HG03442 (cell line): ENCODE results near the gene STK24.

ENCODE experiments used
- ATAC-seq: cut with Tn5 transposase; IDR thresholded peaks from one replicate; pipeline ENCODE4 v1.9.1; 2021; ENCODE audit warnings: mild to moderate bottlenecking, moderate library complexity; ENCODE audit not compliant: unreplicated experiment

Gene STK24

DNA sequence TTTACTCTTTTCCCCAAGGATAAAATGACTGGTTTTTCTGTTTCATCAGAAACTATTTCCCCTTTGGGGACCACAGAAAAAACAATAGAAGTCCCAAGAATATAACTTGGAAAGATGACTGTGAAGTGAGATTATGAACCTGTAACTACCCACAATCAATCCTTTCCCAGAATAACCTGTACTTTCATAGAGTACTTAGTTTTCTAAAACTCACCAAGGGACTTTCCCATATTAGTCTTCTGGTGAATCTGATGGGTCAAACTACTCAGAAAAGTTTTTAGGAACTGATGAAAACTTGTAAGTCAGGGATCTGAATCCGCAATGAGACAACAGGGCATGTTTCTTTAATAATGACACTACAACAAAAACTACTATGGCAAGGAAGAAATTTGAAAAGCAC, 62.6 kb downstream of the STK24 start:
- no peak for ATAC-seq

DNA sequence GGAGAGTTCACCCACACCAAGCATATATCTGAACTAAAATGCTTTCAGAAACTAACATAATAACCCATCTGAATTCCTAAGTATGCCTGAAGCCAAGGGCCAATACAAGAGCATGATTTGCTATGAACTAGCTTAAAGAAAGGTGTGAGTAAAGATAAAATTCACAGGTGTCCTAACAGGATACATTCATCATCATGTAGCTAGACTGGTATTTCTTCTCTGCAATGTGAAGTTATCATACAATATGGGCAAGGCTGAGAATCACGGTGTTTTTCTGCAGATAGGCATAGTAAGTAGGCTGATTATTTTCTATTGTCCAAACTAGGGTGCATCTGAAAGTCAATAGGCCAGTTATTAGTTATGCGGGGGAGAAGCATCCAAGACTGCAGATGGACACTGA, 63.1 kb downstream of the STK24 start:
- ATAC-seq = no peak

DNA sequence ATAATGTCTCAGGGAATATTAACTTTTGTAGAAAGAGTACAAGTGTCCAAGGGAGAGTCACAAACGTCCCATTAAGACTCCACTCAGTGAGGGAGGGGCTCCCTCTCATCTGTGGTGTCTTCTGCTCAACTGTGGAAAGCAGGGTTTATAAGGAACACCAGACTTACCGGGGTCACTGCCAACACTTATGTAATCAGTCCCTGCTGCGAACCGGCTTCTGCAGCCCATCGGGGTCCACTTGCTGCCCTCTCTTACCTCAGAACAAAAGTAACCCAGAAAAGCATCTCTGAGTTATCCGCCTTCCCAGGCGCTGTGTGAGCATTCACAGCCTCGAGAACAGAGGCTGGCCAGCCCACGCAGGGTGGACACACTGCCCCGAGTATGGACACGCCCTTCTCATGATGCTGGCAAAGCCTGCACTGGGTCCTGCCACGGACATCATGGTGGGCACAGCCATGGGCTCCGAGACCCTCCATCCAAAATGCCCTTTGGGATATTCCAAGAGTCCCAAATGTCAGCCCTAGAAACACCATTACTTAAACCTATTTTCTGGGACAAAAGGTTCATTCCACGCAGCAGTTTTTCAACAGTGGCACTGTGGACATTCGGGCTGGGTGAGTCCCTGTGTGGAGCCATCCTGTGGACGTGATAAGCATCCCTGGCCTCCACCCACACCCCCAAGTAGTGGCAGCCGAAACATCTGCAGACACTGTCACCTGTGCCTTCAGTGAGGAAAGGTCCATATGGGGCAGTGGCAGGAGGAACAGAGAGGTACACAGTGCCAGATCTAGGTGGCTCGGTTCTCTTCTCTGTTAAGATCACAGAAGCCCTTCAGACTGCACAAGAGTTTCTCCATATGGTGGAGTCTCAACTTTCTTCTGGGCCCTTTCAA, 63.9 kb downstream of the STK24 start:
- ATAC-seq = no peak

DNA sequence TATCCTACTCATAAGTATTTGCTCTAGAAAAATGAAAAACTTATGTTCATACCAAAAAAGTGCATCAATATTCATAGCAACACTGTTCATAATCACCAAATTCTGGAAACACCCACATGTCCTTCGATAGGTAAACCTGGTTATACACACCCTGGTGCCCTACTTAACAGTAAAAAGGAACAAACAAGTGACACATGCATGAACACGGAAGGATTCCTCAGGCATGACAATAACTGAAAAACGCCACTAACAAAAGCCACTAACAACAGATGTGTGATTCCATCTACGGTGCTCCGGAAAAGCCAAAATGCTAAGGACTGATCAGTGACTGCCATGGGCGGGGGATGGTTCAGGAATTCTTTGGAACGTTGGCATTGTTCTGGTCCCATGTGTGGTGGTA, 65.5 kb downstream of the STK24 start:
- no peak for ATAC-seq

DNA sequence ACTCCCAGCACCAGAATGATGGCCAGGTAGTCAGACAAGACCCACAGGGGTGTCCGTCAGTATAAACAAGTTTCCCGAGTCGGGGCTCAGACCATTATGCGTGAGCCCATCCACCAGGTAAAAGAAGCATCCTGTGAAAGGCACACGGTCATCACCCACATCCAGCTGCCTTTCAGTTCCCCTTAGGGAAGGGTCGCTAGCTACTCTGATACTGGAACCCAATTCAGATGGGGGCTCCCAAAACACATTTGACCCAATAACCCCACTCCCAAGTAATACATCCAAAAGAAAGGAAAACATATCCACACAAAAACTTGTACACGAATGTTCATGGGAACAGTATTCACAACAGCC, 66.8 kb downstream of the STK24 start:
- no peak for ATAC-seq

DNA sequence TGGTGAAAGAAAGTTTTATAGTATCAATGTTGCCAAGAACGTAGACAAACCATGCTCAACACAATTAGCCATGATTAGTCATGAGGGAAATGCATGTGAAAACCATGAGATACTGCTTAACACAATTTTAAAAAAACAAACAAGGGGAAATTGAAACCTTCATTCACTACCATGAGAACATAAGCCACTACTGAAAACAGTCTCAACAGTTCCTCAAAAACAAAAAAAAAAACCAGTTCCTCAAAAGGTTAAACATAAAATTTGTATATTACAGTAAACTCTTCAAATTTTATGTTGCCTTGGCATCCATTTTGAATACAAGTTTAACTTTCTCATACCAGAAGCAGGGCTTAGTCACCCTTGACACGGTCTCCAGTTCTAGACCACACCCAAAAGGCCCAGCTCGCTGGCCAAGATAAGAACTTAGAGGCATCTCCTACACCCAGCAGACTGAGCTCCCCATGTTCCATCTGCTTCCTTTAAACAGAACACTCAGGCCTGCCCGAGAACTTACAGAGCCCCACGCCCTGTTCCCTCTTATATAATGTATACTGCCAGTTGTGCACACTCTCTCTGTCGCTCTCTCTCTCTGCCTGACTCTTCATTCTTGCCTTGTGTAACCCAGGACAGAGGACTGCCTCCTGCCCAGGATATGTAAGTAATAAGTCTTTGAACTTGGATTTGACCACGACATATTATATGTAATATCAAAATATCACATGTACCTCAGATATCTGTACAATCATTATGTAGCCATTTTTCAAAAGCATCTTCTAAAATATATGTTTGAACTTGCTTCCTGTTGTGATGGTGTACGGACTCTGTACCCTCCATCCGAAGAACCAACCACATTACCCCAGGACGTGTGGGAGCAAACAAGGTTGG, 67.4 kb downstream of the STK24 start:
- peak; percentile 39 for ATAC-seq

DNA sequence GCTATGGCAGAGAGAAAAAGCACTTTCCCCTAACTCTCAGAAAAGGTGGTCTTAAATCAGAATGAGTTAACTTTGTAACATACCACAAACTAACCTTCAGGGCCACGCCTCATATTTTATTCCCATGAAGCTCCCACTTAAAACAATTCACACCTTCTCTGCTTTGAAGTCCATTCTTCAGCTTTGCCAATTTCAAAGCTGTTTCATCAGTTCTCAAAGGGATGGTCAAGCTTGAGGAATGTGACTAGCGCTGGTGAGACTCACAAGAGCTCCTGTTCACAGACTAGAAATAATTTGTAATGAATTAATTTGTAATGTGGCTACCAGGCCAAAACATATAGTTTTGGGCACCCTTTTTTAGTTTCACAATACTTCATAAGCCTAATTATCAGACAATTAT, 68.2 kb downstream of the STK24 start:
- ATAC-seq = no peak

DNA sequence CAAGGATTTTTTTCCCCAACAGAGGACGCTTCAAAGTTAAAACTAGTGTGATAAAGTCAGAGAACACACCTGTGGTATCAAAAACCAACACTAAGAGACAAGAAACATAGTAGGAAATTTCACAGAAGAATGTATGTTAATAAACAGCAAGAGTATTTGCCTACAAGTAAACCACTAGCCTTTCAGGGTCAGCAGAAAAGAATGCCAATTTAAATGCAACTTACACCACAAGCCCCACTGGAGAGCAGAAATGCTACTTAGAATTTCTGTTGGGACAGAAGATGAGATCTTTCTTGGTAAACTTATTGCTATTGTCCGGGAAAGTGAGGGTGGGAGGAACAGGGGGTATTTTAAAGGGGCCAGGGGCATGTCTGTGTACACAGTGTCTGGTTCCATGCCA, 68.6 kb downstream of the STK24 start:
- ATAC-seq = no peak

DNA sequence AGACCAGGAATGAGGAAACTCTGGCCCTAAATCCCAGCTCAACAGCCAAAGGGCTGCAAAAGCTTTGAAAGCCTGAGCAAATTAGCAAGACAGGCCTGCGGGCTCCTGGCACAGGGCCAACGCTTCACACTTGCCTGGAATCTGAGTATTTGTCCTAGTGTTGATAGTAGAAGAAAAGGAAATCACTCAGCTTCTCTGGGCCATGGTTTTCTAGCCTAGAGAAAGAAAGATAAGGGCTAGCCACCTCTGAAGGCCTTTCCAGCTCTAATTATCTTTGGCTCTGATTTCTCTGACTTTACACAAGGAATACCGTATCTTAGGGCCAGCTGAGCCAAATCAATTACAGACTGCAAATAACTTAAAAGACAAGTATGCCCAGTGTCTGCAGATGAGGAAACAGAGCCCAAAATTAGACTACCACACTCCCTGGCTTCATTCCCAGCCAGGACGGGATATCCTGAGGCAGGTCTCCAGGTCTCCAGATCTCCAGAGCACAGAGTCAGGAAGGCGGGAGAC, 69.6 kb downstream of the STK24 start:
- no peak for ATAC-seq

DNA sequence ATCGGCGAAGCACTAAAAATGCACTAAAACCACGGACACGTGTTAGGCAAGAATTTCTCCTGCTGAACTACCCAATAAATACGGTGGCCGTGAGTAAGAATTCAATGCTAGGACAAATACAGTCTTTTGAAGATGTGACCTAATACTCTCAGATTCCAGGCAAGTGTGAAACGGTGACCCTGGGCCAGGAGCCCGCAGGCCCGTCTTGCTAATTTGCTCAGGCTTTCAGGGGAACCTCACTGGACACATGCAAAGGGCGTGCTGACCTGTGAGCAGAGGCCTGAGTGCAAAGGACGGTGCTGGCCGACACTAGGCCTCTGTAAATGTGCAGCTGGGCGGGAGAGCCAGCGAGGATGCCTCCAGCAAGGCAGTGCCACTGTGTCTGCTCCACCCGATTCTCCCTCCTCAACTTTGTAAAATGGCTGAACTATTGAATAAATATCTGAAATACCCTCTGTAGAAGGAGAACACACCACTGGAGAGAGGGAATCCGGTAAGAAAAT, 70.1 kb downstream of the STK24 start:
- ATAC-seq = no peak

DNA sequence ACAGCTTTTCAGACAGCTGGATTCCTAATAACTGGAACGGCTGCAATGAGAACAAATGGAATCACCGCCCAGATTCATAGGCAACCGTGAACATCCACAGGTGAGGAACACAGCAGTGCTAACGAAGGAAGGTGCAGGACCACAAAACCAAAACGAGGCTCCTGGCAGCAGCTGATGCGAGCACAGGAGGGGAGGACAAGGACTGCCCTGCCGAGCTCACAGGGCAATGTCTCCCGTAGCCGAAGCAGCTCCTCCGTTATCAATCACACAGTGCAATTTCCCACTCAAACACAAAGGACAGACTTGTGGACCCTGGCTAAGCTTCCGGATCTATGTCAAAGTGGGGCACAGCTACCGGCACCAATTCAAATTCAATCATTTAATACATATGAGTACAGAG, 70.6 kb downstream of the STK24 start:
- ATAC-seq = no peak

DNA sequence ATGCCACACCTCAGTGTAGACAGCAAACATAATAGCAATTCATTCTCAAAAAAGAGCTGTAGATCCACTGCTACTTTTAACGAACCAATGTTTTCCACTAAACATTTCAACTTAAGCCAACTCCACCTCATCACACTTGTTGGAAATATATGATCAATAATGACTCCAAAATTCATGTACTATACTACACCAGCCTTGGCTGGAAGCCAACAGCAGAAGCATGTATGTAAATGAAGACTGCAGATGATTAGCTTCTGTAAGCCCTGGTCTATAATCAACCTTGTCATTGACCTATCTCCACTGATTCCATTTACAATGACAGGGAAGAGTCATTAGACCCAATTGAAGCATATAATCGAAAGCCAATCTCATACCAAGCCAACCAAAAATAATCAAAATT, 71.7 kb downstream of the STK24 start:
- no peak for ATAC-seq

DNA sequence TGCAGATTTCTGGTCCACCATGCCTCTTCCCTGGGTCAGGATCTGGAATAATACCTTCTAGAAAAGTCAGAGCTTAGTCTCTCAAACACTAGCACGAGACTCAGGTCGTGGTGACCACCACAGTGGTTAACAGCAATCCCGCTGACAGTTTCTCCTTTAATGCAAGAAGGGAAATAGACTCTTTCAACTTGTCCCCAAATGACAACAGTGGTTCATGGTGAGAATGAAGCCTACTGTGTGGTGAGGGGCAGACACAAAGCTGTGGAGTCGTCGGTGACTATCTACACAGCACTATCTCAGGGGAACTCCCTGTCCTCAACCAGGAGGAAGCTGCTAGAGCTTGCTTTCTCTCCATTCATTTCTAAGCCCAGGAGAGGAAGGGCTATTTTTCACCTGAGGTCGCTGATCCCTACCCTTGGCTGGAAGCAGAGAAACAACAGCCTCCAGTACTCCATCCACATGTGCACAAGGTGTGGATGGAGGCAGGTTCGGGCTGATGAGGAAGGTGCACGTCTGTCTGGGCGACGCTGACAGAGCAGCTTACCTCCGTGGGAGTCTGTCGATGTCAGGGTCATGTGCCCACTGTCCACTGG, 72.4 kb downstream of the STK24 start:
- ATAC-seq = peak; percentile 51

DNA sequence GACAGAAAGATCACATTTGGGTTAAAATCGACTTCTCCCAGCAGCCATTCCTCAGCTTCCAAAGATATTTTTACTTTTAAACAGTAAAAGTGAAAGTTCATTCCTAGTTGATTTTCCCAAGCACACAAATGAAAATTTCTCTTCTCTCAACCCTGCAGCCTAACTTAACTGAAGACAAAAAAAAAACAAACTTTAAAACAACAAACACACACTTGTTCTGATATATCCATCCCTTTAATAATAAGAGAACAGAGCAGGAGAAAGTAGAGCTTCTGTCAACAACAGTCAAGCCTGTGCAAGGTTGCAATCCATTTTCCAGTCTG, 72.9 kb downstream of the STK24 start:
- no peak for ATAC-seq

DNA sequence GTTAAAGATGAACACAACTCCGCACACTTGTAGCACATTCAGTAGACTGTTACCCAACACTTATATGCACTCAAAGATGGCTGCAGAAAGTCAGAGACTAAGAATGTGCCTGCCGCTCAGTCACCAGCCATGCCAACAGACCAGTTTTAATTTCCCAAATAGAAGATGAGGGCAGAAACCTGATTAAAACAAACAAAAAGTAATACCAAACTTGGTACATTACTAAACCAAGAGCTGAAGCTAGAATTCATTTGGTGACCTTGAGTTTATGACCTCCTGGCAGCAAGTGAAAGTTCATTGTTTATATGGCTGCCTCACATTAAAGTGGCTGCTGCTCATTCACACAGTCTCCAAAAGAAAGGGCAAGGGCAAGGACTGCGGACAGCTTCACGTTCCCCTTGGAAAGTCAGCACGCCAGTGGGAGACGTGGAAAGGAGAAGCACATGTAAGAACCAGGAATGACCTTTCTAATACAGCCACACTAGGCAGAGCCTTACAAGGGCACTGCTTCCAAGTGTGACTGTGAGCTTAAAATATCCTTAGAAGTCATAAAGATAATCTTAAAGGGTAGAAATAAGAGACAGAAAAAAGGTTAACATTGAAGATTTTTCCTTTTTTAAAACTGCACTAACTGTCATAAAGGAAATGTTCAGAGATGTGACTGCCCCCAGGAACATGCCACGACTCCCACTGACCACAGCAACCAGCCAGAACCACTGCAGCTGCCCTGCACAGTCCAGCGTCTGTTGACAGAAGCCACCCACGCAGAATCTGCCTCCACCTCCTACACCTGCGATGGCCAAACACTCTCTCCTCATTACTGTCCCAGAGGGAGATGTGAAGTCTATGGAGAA, 73.5 kb downstream of the STK24 start:
- no peak for ATAC-seq

DNA sequence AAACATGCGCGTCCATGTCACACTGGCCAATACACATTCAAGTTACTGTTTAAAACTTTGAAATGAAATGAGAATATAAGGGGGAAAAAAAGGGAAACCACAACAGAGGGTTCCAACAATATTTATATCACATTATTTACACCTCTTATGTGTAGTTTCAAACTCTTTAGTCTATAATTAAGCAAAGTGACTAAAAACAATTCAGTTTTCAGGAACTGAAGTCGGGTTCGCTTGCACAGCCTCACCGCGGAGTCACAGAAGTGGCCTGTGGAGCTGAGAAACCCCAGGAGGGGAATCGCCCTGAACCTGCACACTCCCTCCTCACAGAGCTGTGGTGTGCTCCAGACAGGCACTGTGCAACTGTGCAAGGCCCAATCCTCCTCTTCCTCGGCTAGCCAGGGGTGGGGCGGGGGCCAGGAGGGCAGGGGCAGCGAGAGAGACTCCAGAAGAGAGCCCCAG, 75.9 kb downstream of the STK24 start:
- peak; percentile 78 for ATAC-seq

DNA sequence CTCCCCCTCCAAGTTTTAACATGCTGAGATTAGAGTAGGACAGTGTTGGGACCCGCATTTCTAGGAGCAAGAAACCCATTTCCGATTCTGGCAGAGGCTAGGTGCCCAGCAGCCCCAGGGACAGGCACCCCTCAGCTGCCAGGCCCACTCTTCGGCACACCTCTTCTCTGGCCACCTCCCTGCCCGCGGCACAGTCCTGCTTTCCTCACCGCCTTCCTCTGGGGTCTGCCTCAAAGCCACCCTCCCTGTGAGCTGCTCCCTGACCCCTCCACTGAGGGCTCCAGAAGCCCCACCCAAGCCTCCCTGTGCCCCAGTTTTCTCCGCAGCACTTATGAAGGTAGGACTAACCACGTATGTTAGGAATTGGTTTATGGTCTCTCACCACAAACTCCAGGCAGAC, 79.9 kb downstream of the STK24 start:
- ATAC-seq = no peak

DNA sequence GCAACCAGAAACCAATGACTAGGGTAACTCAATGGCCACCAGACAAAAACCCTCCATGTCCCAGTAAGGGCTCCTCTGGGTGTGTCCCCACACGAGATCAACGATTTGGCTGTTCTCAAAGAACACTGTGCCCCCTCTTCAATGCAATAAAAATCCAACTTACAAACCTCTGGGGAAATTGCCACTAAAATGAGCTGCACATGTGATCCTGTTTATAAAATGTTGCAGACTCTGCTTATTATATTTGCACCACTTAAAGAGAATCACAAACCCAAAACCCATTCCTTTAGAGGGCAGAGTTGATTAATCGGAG, 80.5 kb downstream of the STK24 start:
- ATAC-seq = no peak

DNA sequence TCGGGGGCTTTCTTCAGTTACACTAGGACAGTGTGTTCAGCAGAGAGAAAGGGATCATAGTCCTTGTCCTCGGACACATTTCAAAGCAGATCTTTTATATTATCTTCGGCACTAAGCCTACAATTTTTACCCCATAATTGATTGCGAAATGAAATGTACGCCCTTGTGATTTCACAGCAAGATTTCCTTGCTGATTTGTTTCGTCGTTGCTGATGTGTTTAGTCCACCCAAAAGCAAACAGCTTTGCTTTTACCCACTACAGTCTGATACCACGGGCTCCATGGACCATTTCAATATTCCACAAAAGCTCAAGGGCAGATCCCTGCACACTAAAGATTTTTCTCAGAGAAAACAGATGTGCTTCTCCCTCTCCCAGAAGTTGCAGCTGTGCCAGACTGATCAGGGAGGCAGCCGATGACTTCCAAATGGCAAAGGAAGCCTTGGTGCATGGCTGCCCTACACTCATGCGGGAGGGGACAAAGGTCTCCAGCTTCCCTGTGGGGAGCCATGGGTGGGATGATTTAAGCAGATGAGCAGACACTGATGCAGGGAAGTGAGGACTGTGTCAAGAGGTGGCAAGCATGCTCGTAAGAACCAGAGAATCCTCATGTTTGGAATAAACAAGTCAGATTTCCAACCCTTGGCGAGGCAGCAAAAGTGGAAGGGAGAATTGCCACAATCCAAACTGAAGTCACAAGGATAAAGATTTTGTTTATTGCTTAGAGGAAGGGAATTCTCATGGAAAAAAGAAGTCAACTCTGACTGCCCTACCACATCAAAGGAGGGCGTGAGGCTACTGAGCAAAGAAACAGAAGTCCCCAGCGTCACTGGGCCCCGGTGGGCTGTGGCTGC, 81.1 kb downstream of the STK24 start:
- no peak for ATAC-seq

DNA sequence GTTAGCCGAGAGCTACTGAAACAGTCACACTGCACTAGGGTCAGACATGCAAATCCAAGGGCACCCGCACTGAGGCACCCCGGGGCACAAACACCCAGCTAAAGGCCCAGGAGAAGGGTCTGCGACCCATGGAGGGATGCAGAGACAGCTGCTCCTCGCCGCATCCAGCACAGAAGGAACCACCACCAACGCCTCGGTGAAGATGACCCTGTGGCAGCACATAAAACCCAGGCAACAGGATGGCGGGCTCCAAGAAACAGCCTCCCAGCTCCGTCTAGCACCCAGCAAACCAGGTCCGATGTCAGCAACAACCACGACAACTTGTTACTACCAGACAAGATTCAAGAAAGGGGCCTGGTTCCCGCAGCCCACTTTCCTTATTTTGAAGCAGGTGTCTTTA, 82.1 kb downstream of the STK24 start:
- ATAC-seq = no peak
